ENCODE results near the gene NFATC1.

NFATC1 gene

DNA sequence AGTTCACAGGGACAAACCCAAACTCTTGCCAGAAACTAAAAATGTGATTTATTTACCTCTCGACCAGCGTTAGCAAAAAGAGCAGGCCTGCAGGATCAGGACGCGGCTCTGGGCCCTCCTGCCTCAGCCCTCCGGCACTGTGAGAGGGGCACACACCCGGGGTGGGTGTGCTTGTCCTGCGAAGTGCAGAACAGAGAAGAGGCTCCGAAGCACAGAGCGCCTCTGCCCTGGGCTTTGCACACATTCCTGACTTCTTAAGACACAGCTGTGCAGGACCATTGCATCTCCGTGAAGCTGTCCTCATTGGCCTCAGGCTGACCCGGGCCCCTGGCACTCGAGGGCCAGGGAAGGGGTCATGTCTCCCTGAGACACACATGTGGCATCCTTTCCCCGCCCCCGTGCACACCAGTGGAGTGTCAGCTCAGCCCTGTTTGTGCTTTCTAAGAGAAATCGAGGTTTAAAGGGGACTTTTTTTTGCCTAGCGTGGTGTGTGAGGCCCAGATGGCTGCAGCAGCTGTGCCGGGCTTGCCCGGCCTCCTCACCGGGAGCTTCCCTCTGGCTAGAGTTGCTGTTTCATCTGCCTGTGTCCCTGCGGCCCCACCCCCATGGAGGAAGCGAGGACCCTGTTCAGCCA lies 9.9 kb upstream of the NFATC1 start:
- DNase-seq (ENCODE audit: low read depth, low spot score), result no peak
- TF ChIP-seq CTCF (IDR thresholded peaks at IDR 0.05; ENCODE audit: insufficient read depth, low read length, missing control alignments), result no peak
- H3K4me3 ChIP-seq (ENCODE audit: low read depth, low read length), result no peak overlapping the region
- POLR2A ChIA-PET, result no interaction called here
- CTCF ChIA-PET, result interaction anchor here (13.3 kb wide), 1 partner anchor 259 kb away, joined by 200 read pairs; no protein-coding TSS in a partner anchor

- no peak for DNase-seq (ENCODE audit: low read depth, low spot score)
- no peak for TF ChIP-seq CTCF (IDR thresholded peaks at IDR 0.05; ENCODE audit: insufficient read depth, low read length, missing control alignments)
- no peak overlapping the region for H3K4me3 ChIP-seq (ENCODE audit: low read depth, low read length)
- ChIA-PET POLR2A (no interaction called here), CTCF (interaction anchor here (3.3 to 5.4 kb wide), 2 partner anchors 8 to 143 kb away, joined by 20 to 70 read pairs; no protein-coding TSS in a partner anchor)
Measured at GRCh38 chr18:79386547-79386946, 9.2 kb upstream of the NFATC1 start.

GRCh38 chr18:79387214-79387613 lies 8.5 kb upstream of the NFATC1 start:
- no peak for TF ChIP-seq CTCF (IDR thresholded peaks at IDR 0.05; ENCODE audit: insufficient read depth, low read length, missing control alignments)
- ChIA-PET CTCF (interaction anchor here (2.0 to 5.4 kb wide), 3 partner anchors 9 to 258 kb away, joined by 6 to 70 read pairs (median 20); no protein-coding TSS in a partner anchor), POLR2A (no interaction called here)
- DNase-seq (ENCODE audit: low read depth, low spot score), result no peak
- H3K4me3 ChIP-seq (ENCODE audit: low read depth, low read length), result no peak overlapping the region

GRCh38 chr18:79387615-79388014 lies 8.1 kb upstream of the NFATC1 start:
- POLR2A ChIA-PET, result no interaction called here
- DNase-seq (ENCODE audit: low read depth, low spot score), result no peak
- no peak overlapping the region for H3K4me3 ChIP-seq (ENCODE audit: low read depth, low read length)
- no peak for TF ChIP-seq CTCF (IDR thresholded peaks at IDR 0.05; ENCODE audit: insufficient read depth, low read length, missing control alignments)
- CTCF ChIA-PET, result interaction anchor here (2.0 to 5.4 kb wide), 3 partner anchors 9 to 257 kb away, joined by 6 to 70 read pairs (median 20); no protein-coding TSS in a partner anchor

DNA sequence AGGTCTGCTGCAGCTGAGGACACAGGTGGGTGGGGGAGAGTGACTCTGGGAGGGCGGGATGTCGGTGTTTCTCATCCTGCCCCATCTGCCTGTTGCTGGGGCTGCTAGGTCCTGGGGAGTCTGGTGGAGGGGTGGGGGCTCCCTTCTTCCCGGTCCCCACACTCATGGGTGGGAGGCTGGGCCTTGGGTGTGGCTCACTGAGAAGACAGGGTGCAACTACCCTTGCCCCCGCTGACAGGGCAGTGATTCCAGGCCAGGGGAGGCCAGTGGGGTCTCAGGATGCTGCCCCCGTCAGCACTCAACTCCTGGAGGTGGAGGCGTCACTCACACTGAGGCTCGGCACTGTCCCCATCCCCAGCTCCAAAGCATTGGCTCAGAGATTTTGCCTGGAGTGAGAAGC lies 7.7 kb upstream of the NFATC1 start:
- ChIA-PET POLR2A (no interaction called here), CTCF (interaction anchor here (2.0 to 5.4 kb wide), 3 partner anchors 10 to 257 kb away, joined by 6 to 70 read pairs (median 20); no protein-coding TSS in a partner anchor)
- no peak for DNase-seq (ENCODE audit: low read depth, low spot score)
- TF ChIP-seq CTCF (IDR thresholded peaks at IDR 0.05; ENCODE audit: insufficient read depth, low read length, missing control alignments), result no peak
- H3K4me3 ChIP-seq (ENCODE audit: low read depth, low read length), result no peak overlapping the region

DNA sequence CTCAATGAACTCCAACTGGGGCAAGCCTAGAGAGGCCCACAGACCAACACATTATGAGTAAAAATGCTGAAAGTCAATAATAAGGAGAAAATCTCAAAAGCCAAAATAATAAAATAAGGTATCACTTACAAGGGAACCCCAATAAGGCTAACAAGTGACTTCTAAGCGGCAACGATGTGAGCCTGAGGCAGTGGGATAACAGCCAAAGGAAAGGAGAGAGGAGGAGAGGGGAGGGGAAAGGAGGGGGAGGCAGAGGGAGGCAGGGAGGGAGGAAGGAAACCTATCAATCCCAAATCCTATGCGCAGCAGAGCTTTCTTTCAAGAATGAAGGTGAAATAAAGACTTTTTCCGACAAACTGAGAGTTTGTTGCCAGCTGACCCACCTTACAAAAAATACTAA lies 6.0 kb upstream of the NFATC1 start:
- POLR2A ChIA-PET, result no interaction called here
- CTCF ChIA-PET, result interaction anchor here (3.3 to 5.4 kb wide), 2 partner anchors 11 to 140 kb away, joined by 20 to 70 read pairs; no protein-coding TSS in a partner anchor
- DNase-seq (ENCODE audit: low read depth, low spot score), result no peak
- TF ChIP-seq CTCF (IDR thresholded peaks at IDR 0.05; ENCODE audit: insufficient read depth, low read length, missing control alignments), result no peak
- no peak overlapping the region for H3K4me3 ChIP-seq (ENCODE audit: low read depth, low read length)

All from AG04449 (cell line).